GM23248 (cell line): ENCODE data around the gene GALNT14. TPM values are rescaled to one million over a fixed set of nuclear protein-coding genes. Genes with fewer than 3 reads are reported as not detected.

ENCODE experiments used
- DNase-seq: peaks from one replicate; pipeline ENCODE4 v3.0.0-alpha.2; 2015
- H2AFZ ChIP-seq: fragments of 200-600 bp; sonication (generic); 2 replicates; pipeline ENCODE4 v1.6.1; 2016; ENCODE audit warnings: antibody characterized with exemption
- H3F3A ChIP-seq: fragments of 200-600 bp; sonication (generic); 2 replicates; pipeline ENCODE4 v1.6.1; 2016; ENCODE audit warnings: mild to moderate bottlenecking, antibody characterized with exemption, mixed run types; ENCODE audit not compliant: insufficient read depth
- H3K27ac ChIP-seq: fragments of 200-600 bp; sonication (generic); 2 replicates; pipeline ENCODE4 v1.5.1; 2016; ENCODE audit warnings: mild to moderate bottlenecking
- H3K27me3 ChIP-seq: fragments of 200-600 bp; sonication (generic); replicated peaks from 2 replicates; pipeline ENCODE4 v1.6.1; 2016; ENCODE audit warnings: mild to moderate bottlenecking; ENCODE audit not compliant: insufficient read depth
- H3K36me3 ChIP-seq: fragments of 200-600 bp; sonication (generic); 2 replicates; pipeline ENCODE4 v1.6.1; 2016; ENCODE audit warnings: low read depth, mild to moderate bottlenecking
- H3K4me1 ChIP-seq: fragments of 200-600 bp; sonication (generic); 2 replicates; pipeline ENCODE4 v1.6.1; 2016; ENCODE audit warnings: mild to moderate bottlenecking; ENCODE audit not compliant: insufficient read depth
- H3K4me2 ChIP-seq: fragments of 200-600 bp; sonication (generic); one replicate; pipeline ENCODE4 v1.6.1; 2016; ENCODE audit warnings: mild to moderate bottlenecking; ENCODE audit not compliant: unreplicated experiment
- H3K4me3 ChIP-seq: fragments of 200-600 bp; sonication (generic); 2 replicates; pipeline ENCODE4 v1.5.1; 2016; ENCODE audit warnings: mild to moderate bottlenecking
- H3K79me2 ChIP-seq: fragments of 200-600 bp; sonication (generic); 2 replicates; pipeline ENCODE4 v1.6.1; 2016; ENCODE audit warnings: mild to moderate bottlenecking; ENCODE audit not compliant: insufficient read depth
- H3K9ac ChIP-seq: fragments of 200-600 bp; sonication (generic); 2 replicates; pipeline ENCODE4 v1.6.1; 2016; ENCODE audit warnings: mild to moderate bottlenecking
- H3K9me2 ChIP-seq: fragments of 200-600 bp; sonication (generic); 2 replicates; pipeline ENCODE4 v1.6.1; 2016; ENCODE audit warnings: mixed run types, mild to moderate bottlenecking, moderate library complexity; ENCODE audit not compliant: insufficient read depth
- H3K9me3 ChIP-seq: fragments of 200-600 bp; sonication (generic); one replicate; pipeline ENCODE4 v1.6.1; 2017; ENCODE audit warnings: low read depth
- H4K20me1 ChIP-seq: fragments of 200-600 bp; sonication (generic); 2 replicates; pipeline ENCODE4 v1.6.0; 2016; ENCODE audit not compliant: insufficient read depth
- EZH2 ChIP-seq: fragments of 200-600 bp; sonication (generic); IDR thresholded peaks from 2 replicates; pipeline ENCODE4 v1.6.1; 2018; ENCODE audit warnings: antibody characterized with exemption, mild to moderate bottlenecking; ENCODE audit not compliant: insufficient read depth, poor library complexity, severe bottlenecking
- EZH2phosphoT487 ChIP-seq: fragments of 200-600 bp; sonication (generic); IDR thresholded peaks from 2 replicates; pipeline ENCODE4 v1.6.1; 2018; ENCODE audit warnings: antibody characterized with exemption, moderate library complexity, mild to moderate bottlenecking, low read depth; ENCODE audit not compliant: insufficient read depth
- WGBS, 2 experiments: methylation state at CpG; one replicate each; pipeline ENCODE4 v1.1.6; 2015 to 2017; ENCODE audit warnings: low lambda C conversion rate in 2 of 2, low coverage in 1 of 2; ENCODE audit errors: missing lambda C conversion rate in 2 of 2; 5-methylcytosine and 5-hydroxymethylcytosine counted together
- in situ Hi-C: fragments of 300-500 bp; cut with MboI; formaldehyde crosslinking; loops from 2 replicates; pipeline ENCODE4 v1.15.0; 2020
- polyA plus RNA-seq: library from polyadenylated mRNA; unstranded; fragments of >200 nt; fragmentation: Nextera tagmentation; extraction: Ambion mirVana; gene quantifications from 2 replicates; pipeline ENCODE4 v1.2.1, GENCODE V29; 2016
- total RNA-seq: library from RNA; depleted of rRNA; stranded (reverse); fragments of >200 nt; shearing (Covaris generic); gene quantifications from 2 replicates; pipeline ENCODE4 v1.2.3, GENCODE V29; 2014

Gene GALNT14
- total and polyA plus RNA-seq, 2 experiments from 2014 or later, result 3.2 to 3.5 TPM

DNA sequence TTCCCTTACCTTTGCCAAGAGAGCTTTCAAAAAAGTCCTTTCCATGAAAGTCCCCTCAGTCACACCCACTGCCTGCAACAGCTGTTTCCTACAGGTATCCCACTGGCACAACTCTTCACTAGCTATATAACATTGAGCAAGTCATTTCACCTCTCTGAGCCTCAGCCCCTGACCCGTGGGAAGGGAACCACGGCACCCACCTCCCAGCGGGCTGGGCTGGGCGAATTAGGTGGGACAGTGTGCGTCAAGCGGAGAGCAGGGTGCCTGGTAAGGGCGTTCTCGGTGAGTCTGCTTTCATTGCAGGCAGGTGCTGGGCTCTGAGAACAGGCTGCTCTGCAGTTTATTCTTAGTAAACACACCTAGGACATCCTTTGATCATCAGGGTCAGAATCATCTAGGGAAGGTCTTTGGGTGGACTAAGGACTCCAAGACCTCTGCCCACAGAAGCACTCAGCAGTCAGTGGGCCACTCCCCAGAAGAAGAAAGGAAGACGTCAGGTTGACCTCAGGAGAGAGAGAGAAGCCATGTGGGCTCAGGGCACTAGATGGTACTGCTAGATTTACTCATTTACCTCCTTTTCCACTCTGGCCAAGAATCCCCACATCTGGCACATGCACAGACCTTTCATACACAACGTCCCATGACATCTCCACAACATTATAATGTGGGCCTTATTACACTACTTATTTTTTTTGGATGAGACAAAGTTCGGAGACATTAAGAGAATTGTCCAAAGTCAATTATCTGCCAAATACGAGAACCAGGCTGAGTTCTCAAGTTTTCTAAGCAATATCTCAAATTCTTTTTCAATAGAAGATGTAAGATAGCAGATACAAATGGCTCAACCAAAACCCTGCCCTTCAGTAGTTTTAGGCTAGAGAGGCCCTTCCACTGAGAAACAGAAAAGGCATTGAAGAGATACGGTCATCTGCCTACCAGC, 79.9 kb downstream of the GALNT14 start:
- no peak for DNase-seq
- no peaks in the 10 kb centered on the region for H3K27me3 ChIP-seq
- H3K36me3 ChIP-seq, result no peaks in the 10 kb centered on the region
- H3K79me2 ChIP-seq, result no peaks in the 10 kb centered on the region
- no peak overlapping the region for H3K9ac ChIP-seq
- H3K9me3 ChIP-seq, result no peaks in the 10 kb centered on the region
- H3K27ac ChIP-seq, result no peak overlapping the region
- in situ Hi-C loops, result no loop called here
- no peaks in the 10 kb centered on the region for H4K20me1 ChIP-seq
- H2AFZ ChIP-seq, result no peak overlapping the region
- H3K4me1 ChIP-seq, result no peaks in the 10 kb centered on the region
- H3F3A ChIP-seq, result no peaks in the 10 kb centered on the region
- 52 to 53% methylated on average over 13 of the region's 13 CpGs for WGBS, 2 experiments
- H3K9me2 ChIP-seq, result no peaks in the 10 kb centered on the region
- no peak overlapping the region for H3K4me3 ChIP-seq
- no peak overlapping the region for H3K4me2 ChIP-seq
- TF ChIP-seq EZH2 (no peak), EZH2phosphoT487 (no peak)

DNA sequence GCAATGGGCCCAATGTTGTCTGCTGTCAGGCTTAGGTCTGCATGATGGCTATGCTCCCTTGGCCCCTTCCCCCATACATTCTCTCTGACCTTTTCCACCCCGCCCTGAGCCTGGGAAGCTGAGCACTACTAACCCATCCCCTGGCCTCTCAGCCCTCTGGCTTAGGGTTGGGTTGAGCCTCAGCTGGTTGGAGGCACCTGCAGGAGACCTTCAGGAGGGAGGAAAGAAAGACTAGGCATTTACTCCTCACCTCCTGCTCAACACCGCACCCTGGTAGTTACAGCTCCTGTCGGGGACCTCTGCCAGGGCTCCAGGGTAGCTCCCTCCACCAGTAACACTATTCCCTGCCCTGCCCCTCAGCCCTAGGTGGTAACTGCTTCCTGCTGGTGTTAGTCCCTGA, 80.5 kb downstream of the GALNT14 start:
- no peak for DNase-seq
- Histone ChIP-seq H3K36me3 (no peaks in the 10 kb centered on the region), H3K9ac (no peak overlapping the region), H2AFZ (no peak overlapping the region), H3K27me3 (no peaks in the 10 kb centered on the region), H3K9me3 (no peaks in the 10 kb centered on the region), H4K20me1 (no peaks in the 10 kb centered on the region), H3K79me2 (no peaks in the 10 kb centered on the region), H3K9me2 (no peaks in the 10 kb centered on the region), H3K4me3 (no peak overlapping the region), H3K4me2 (no peak overlapping the region), H3K4me1 (no peaks in the 10 kb centered on the region), H3F3A (no peaks in the 10 kb centered on the region), H3K27ac (no peak overlapping the region)
- WGBS, 2 experiments, result 32 to 34% methylated on average over 3 of the region's 3 CpGs
- in situ Hi-C loops, result no loop called here
- TF ChIP-seq EZH2 (no peak), EZH2phosphoT487 (no peak)

DNA sequence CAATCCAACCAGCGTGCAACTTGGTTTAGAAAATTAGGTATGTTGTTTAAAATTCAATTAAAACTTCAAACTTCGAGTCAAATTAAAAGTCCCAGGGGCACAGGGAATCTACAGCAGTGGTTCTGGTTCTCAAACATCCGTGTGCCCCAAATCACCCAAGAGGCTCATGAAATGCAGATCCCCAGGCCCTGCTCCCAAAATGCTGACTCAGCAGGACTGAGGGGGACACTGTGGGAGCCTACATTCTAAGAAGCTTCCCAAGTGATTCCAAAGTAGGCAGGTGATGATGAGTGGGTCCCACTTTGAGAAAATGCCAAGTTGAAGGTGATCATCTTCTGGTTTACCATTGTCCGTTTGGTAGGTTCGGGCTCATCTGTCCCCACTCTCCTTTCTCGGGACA, 82.3 kb downstream of the GALNT14 start:
- Histone ChIP-seq H3K4me2 (no peak overlapping the region), H4K20me1 (no peaks in the 10 kb centered on the region), H3K4me3 (no peak overlapping the region), H3K27ac (no peak overlapping the region), H3K9me2 (no peaks in the 10 kb centered on the region), H3K79me2 (no peaks in the 10 kb centered on the region), H3K9me3 (no peaks in the 10 kb centered on the region), H3K4me1 (no peaks in the 10 kb centered on the region), H3K36me3 (no peaks in the 10 kb centered on the region), H3K27me3 (no peaks in the 10 kb centered on the region), H2AFZ (no peak overlapping the region), H3K9ac (no peak overlapping the region), H3F3A (no peaks in the 10 kb centered on the region)
- TF ChIP-seq EZH2phosphoT487, result no peak
- TF ChIP-seq EZH2, result no peak
- WGBS, 2 experiments, result 61 to 63% methylated on average over 6 of the region's 6 CpGs
- in situ Hi-C loops, result no loop called here
- no peak for DNase-seq

DNA sequence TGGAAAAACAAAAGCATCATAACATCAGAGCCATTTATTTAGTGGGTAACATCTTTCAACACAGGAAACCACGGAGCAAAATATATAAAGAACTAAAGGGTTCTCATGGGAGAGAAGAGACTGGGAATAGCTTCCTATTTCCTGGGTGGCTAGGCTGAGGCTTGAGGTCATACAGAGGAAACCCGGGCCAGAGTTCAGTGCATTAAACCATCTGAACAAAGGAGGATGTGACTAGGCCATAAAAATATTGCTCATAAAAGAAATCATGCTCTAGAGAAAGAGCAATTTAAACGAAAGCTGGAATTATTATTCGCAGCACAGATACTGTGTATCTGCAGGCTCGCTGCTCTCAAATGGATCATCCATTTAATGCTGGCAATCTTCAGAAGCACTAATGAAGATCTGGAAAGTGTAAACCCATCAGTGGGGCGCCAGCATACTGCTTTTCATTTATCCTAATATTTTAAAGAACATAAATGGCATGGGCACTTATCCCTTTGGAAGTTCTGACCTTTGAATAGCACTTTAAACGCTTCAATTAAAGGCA, 83.3 kb downstream of the GALNT14 start:
- Histone ChIP-seq H3K9me2 (no peaks in the 10 kb centered on the region), H3K9me3 (no peaks in the 10 kb centered on the region), H3K36me3 (no peaks in the 10 kb centered on the region), H3K4me3 (no peak overlapping the region), H4K20me1 (no peaks in the 10 kb centered on the region), H3K79me2 (no peaks in the 10 kb centered on the region), H2AFZ (no peak overlapping the region), H3F3A (no peaks in the 10 kb centered on the region), H3K9ac (no peak overlapping the region), H3K4me2 (no peak overlapping the region), H3K27ac (no peak overlapping the region), H3K27me3 (no peaks in the 10 kb centered on the region), H3K4me1 (no peaks in the 10 kb centered on the region)
- WGBS, 2 experiments, result 62 to 63% methylated on average over 7 of the region's 7 CpGs
- TF ChIP-seq EZH2, result no peak
- TF ChIP-seq EZH2phosphoT487, result no peak
- in situ Hi-C loops, result no loop called here
- no peak for DNase-seq
